T follicular helper cell (primary cell): ENCODE data around the gene OR2L3.
"Not testable (repeated sequence)": the region's sequence is repeated elsewhere in the genome, so short reads cannot be mapped to it uniquely, and the experiment has no call there.

ENCODE experiments used
- DNase-seq: peaks from one replicate; pipeline ENCODE4 v3.0.0-alpha.2; 2020; ENCODE audit warnings: low read depth
- total RNA-seq, 2 experiments: gene quantifications; one replicate each; lab custom pipeline; 2026; lab: John Stamatoyannopoulos, UW

The OR2L3 gene
- total RNA-seq, result 0 reads per million in 2 experiments

- no peak for DNase-seq
These were observed at the start of gene OR2L3 for GRCh38 chr1:248046536-248046935. OR2L3 (plus strand) TSS chr1:248046836; CDS start chr1:248060682, 13,846 bp downstream.

GRCh38 chr1:247998811-247999210, 47.8 kb upstream of the OR2L3 start:
- no peak for DNase-seq

GRCh38 chr1:248000169-248000568, 46.5 kb upstream of the OR2L3 start:
- DNase-seq, result no peak

- DNase-seq, result no peak
These were observed 38.9 kb upstream of the OR2L3 start for GRCh38 chr1:248007778-248008177.

GRCh38 chr1:248009681-248010080, 37.0 kb upstream of the OR2L3 start:
- DNase-seq, result no peak

GRCh38 chr1:248013229-248013710, 33.4 kb upstream of the OR2L3 start, which contains the start of gene OR2L5:
OR2L5 (plus strand) TSS chr1:248013660; CDS start chr1:248021948, 8,288 bp downstream.
- DNase-seq, result no peak

- no peak for DNase-seq
These were observed 30.8 kb upstream of the OR2L3 start for GRCh38 chr1:248015803-248016202.

- DNase-seq, result no peak
These were observed 16.9 kb upstream of the OR2L3 start, which contains the start of gene OR2L2 for GRCh38 chr1:248029770-248030169. OR2L2 (plus strand) TSS chr1:248030070; CDS start chr1:248038268, 8,198 bp downstream.

GRCh38 chr1:248045209-248045608, 1.4 kb upstream of the OR2L3 start:
- no peak for DNase-seq

GRCh38 chr1:248047008-248047407, 372 bp downstream of the OR2L3 start:
- DNase-seq, result no peak

GRCh38 chr1:248054671-248055070, 8.0 kb downstream of the OR2L3 start:
- DNase-seq, result no peak

- no peak for DNase-seq
These were observed 8.6 kb downstream of the OR2L3 start for GRCh38 chr1:248055261-248055660.

GRCh38 chr1:248065071-248065470, 18.4 kb downstream of the OR2L3 start:
- DNase-seq, result no peak

GRCh38 chr1:248065604-248066003, 19.0 kb downstream of the OR2L3 start:
- DNase-seq, result no peak

GRCh38 chr1:248083864-248084263, 37.2 kb downstream of the OR2L3 start:
- DNase-seq, result not testable (repeated sequence)

GRCh38 chr1:248094884-248095283, 48.2 kb downstream of the OR2L3 start, which contains the start of gene OR2L13:
OR2L13 (plus strand) TSS chr1:248095184; CDS start chr1:248099376, 4,192 bp downstream.
- DNase-seq, result no peak

GRCh38 chr1:248098529-248098928, 51.9 kb downstream of the OR2L3 start:
- DNase-seq, result no peak

GRCh38 chr1:248102847-248103246, 56.2 kb downstream of the OR2L3 start:
- no peak for DNase-seq

- no peak for DNase-seq
These were observed 64.5 kb downstream of the OR2L3 start for GRCh38 chr1:248111157-248111556.
